Stimulated activated naive CD8-positive, alpha-beta T cell treated with anti-CD3 and anti-CD28 coated beads, Interleukin-15, Interleukin-2, amounts not matched to agents 100 ng/mL and 50 ng/mL, for 24 hours (primary cell): ENCODE data around the gene GNAT1.

Experiments
- H3K27ac Mint-ChIP-seq: one replicate; pipeline ENCODE4 v1.8.0; 2021; ENCODE audit warnings: mild to moderate bottlenecking, mixed read lengths
- H3K27me3 Mint-ChIP-seq: one replicate; pipeline ENCODE4 v1.8.0; 2021; ENCODE audit warnings: mixed read lengths
- H3K36me3 Mint-ChIP-seq: one replicate; pipeline ENCODE4 v1.8.0; 2021; ENCODE audit warnings: low read depth, mixed read lengths
- H3K4me1 Mint-ChIP-seq: one replicate; pipeline ENCODE4 v1.8.0; 2021; ENCODE audit warnings: low read depth, mixed read lengths
- H3K4me3 Mint-ChIP-seq: one replicate; pipeline ENCODE4 v1.8.0; 2021; ENCODE audit warnings: mild to moderate bottlenecking, mixed read lengths
- H3K9me3 Mint-ChIP-seq: one replicate; pipeline ENCODE4 v1.8.0; 2021; ENCODE audit warnings: mixed read lengths

Gene GNAT1

DNA sequence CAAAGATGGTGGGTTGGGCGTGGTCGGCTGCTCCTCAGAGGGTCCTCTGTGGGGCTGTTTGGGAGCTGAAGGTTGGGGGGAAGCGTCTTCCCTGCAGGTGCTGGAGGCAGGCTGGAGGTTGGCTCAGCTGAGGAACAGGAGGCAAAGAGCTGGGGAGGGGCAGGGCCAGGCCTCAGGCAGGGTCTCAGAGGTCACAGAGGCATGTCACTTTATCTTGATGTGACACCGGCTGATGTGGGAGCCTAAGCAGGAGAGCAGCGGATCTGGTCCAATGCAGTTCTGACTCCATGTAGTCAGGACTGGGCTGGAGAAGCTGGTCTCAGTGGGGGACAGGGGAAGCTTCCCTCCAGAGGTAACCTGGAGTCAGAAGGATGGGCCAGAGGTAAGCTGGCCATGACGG lies 7.7 kb upstream of the GNAT1 start:
- H3K27ac Mint-ChIP-seq = no peak overlapping the region
- no peak overlapping the region for H3K4me3 Mint-ChIP-seq
- H3K4me1 Mint-ChIP-seq = no peaks in the 10 kb centered on the region
- H3K27me3 Mint-ChIP-seq = no peaks in the 10 kb centered on the region
- no peaks in the 10 kb centered on the region for H3K36me3 Mint-ChIP-seq
- no peaks in the 10 kb centered on the region for H3K9me3 Mint-ChIP-seq

- Mint-ChIP-seq H3K27me3 (no peaks in the 10 kb centered on the region), H3K4me3 (no peak overlapping the region), H3K4me1 (no peaks in the 10 kb centered on the region), H3K36me3 (no peaks in the 10 kb centered on the region), H3K9me3 (no peaks in the 10 kb centered on the region), H3K27ac (no peak overlapping the region)
Measured at GRCh38 chr3:50184242-50184978, 7.0 kb upstream of the GNAT1 start.

GRCh38 chr3:50185230-50185629 lies 6.2 kb upstream of the GNAT1 start:
- no peaks in the 10 kb centered on the region for H3K27me3 Mint-ChIP-seq
- H3K4me3 Mint-ChIP-seq = no peak overlapping the region
- no peaks in the 10 kb centered on the region for H3K4me1 Mint-ChIP-seq
- no peaks in the 10 kb centered on the region for H3K9me3 Mint-ChIP-seq
- H3K36me3 Mint-ChIP-seq = no peaks in the 10 kb centered on the region
- no peak overlapping the region for H3K27ac Mint-ChIP-seq

- no peaks in the 10 kb centered on the region for H3K9me3 Mint-ChIP-seq
- H3K27me3 Mint-ChIP-seq = no peaks in the 10 kb centered on the region
- no peaks in the 10 kb centered on the region for H3K4me1 Mint-ChIP-seq
- no peak overlapping the region for H3K4me3 Mint-ChIP-seq
- H3K36me3 Mint-ChIP-seq = no peaks in the 10 kb centered on the region
- no peak overlapping the region for H3K27ac Mint-ChIP-seq
Measured at GRCh38 chr3:50186096-50186495, 5.3 kb upstream of the GNAT1 start.

- H3K4me1 Mint-ChIP-seq = peaks cover 2% of the 10 kb centered on the region
- no peak overlapping the region for H3K27ac Mint-ChIP-seq
- H3K4me3 Mint-ChIP-seq = no peak overlapping the region
- H3K27me3 Mint-ChIP-seq = peaks cover 2% of the 10 kb centered on the region
- H3K9me3 Mint-ChIP-seq = no peaks in the 10 kb centered on the region
- no peaks in the 10 kb centered on the region for H3K36me3 Mint-ChIP-seq
Measured at GRCh38 chr3:50187750-50188149, 3.7 kb upstream of the GNAT1 start.

DNA sequence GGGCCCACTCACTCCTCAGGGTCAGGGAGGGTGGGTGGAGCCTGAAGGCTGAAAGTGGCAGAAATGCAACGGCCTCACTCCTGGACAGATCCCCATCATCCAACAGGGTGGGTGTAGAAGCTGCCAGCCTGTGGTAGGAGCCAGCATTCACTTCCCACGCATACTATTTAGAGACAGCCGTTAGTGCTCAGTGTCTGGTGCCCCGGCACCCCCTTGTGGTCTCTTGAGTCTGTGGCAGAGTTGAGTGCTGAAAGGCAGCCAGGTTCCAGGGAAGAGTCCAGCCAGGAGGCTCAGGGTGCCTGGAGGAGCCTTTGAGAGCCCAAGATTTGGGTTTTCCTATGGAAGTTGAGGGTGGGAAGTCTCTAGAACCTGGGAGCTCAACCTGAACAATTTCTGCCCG lies 2.1 kb upstream of the GNAT1 start:
- peaks cover 7% of the 10 kb centered on the region for H3K27me3 Mint-ChIP-seq
- peaks cover 4% of the 10 kb centered on the region for H3K4me1 Mint-ChIP-seq
- no peak overlapping the region for H3K27ac Mint-ChIP-seq
- H3K4me3 Mint-ChIP-seq = no peak overlapping the region
- no peaks in the 10 kb centered on the region for H3K36me3 Mint-ChIP-seq
- H3K9me3 Mint-ChIP-seq = no peaks in the 10 kb centered on the region

- H3K27ac Mint-ChIP-seq = no peak overlapping the region
- peaks cover 10% of the 10 kb centered on the region for H3K27me3 Mint-ChIP-seq
- no peaks in the 10 kb centered on the region for H3K36me3 Mint-ChIP-seq
- H3K9me3 Mint-ChIP-seq = no peaks in the 10 kb centered on the region
- peaks cover 9% of the 10 kb centered on the region for H3K4me1 Mint-ChIP-seq
- no peak overlapping the region for H3K4me3 Mint-ChIP-seq
Measured at GRCh38 chr3:50189989-50190388, 1.4 kb upstream of the GNAT1 start.

DNA sequence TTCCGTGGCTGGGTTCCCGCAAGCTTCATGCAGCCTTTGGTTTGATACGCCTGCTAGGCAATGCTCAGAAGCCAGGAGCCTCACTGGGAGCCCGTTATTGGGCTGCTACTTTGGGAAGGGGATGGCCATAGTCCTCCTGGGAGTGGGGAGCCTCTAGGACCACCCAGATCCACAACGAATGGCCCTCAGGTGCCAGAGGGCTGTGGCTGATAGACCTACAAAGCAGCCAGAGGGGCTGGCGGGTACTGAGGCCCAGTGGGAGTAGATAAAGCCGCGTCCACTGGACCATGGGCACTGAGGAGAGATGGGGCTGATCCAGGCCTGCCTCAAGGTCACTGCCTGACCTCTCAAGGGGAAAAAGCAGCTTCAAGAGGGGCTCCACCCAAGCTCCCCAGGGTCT lies 714 bp downstream of the GNAT1 start:
- Mint-ChIP-seq H3K9me3 (no peaks in the 10 kb centered on the region), H3K4me1 (peaks cover 9% of the 10 kb centered on the region), H3K27ac (no peak overlapping the region), H3K27me3 (peaks cover 16% of the 10 kb centered on the region), H3K4me3 (no peak overlapping the region), H3K36me3 (no peaks in the 10 kb centered on the region)

DNA sequence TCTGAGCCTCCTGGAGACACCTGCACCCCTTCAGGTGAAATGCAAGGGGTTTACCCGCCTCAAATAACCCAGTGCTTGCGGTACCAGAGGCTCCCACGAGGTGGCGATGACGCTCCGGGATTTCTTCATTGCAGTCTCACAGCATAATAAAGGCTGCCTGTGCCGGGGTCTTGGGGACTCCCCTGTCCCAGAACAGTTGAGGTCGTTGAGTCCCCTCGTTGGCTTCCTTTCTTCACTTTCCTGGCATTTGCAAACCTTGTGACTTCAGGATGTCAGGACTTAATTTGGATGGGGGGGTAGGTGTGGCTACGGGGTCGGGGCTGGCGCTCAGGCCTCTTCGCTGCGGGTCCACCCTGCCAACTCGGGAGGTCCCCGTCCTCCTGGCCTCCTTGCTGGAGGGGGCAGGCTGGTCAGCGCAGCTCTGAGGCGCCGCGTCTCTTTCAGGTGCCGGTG lies 1.3 kb downstream of the GNAT1 start:
- no peak overlapping the region for H3K4me3 Mint-ChIP-seq
- H3K27ac Mint-ChIP-seq = no peak overlapping the region
- no peaks in the 10 kb centered on the region for H3K36me3 Mint-ChIP-seq
- H3K27me3 Mint-ChIP-seq = peaks cover 22% of the 10 kb centered on the region
- peaks cover 9% of the 10 kb centered on the region for H3K4me1 Mint-ChIP-seq
- H3K9me3 Mint-ChIP-seq = no peaks in the 10 kb centered on the region

GRCh38 chr3:50193286-50193685 lies 1.9 kb downstream of the GNAT1 start:
- H3K4me1 Mint-ChIP-seq = peaks cover 9% of the 10 kb centered on the region
- no peaks in the 10 kb centered on the region for H3K9me3 Mint-ChIP-seq
- H3K27me3 Mint-ChIP-seq = peaks cover 22% of the 10 kb centered on the region
- no peak overlapping the region for H3K27ac Mint-ChIP-seq
- H3K36me3 Mint-ChIP-seq = no peaks in the 10 kb centered on the region
- H3K4me3 Mint-ChIP-seq = no peak overlapping the region

DNA sequence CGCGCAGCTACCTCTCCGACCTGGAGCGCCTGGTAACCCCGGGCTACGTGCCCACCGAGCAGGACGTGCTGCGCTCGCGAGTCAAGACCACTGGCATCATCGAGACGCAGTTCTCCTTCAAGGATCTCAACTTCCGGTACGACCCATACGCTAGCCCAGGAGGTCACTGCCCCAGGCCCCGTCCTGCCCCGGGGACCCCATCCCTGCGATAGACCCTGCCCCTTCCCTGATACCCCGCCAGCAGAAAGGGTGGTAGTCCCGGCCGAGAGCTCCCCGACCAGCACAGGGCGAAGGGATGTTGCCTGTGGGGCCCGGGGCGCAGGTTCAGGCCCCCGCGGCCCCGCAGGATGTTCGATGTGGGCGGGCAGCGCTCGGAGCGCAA lies 2.3 kb downstream of the GNAT1 start:
- H3K27me3 Mint-ChIP-seq = peaks cover 22% of the 10 kb centered on the region
- H3K4me3 Mint-ChIP-seq = no peak overlapping the region

DNA sequence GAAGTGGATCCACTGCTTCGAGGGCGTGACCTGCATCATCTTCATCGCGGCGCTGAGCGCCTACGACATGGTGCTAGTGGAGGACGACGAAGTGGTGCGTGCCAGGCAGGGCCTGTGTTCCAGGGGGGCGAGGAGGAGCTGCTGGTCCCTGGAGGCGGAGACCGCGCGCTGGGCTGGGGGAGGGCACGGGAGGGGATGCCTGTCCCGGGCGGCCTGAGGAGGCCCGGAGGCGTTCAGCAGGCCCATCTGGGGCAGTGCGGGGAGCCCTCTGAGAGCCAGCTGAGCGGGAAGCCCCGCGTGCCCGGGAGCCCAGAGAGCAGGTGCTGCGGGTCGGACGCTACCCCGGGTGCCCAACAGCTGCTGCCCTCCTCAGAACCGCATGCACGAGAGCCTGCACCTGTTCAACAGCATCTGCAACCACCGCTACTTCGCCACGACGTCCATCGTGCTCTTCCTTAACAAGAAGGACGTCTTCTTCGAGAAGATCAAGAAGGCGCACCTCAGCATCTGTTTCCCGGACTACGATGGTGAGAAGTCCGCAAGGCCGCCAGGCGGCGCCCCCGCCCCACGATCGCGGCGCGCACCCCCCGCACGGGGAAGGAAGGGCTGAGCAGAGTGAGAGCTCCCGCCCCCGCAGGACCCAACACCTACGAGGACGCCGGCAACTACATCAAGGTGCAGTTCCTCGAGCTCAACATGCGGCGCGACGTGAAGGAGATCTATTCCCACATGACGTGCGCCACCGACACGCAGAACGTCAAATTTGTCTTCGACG lies 2.9 kb downstream of the GNAT1 start:
- Mint-ChIP-seq H3K4me3 (no peak overlapping the region), H3K27ac (no peak overlapping the region), H3K27me3 (peaks cover 25% of the 10 kb centered on the region)

More for the DNA sequence above, 2.3 kb downstream of the GNAT1 start:
- Mint-ChIP-seq H3K4me1 (peaks cover 9% of the 10 kb centered on the region), H3K9me3 (no peaks in the 10 kb centered on the region), H3K36me3 (no peaks in the 10 kb centered on the region), H3K27ac (no peak overlapping the region)

DNA sequence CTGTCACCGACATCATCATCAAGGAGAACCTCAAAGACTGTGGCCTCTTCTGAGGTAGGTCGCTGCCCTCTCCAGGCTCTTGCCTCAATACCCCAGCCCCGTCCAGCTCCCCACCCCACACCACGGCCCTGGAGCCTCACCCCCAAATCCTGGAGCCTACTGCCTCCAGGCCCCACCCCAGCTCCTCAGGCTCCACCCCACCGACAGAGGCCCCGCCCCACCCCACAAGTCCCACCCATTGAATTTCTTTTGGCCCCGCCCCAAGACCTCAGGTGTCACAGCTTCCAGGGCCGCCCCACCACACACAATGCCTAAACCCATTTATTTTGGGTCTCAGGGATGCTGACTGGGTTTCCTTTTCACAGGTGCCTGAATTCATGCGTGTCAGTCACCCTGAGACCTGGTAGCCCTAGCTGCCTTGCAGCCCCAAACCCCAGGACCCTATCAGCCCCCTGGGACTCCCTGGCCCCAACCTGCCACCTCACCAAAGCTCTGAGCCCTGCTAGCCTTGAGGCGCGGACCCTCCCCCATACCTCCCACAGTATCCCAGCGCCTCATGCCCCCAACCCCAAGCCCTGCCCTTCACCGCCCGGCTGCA lies 3.6 kb downstream of the GNAT1 start:
- no peaks in the 10 kb centered on the region for H3K36me3 Mint-ChIP-seq
- H3K4me1 Mint-ChIP-seq = peaks cover 9% of the 10 kb centered on the region
- no peak overlapping the region for H3K27ac Mint-ChIP-seq
- H3K9me3 Mint-ChIP-seq = no peaks in the 10 kb centered on the region
- peaks cover 26% of the 10 kb centered on the region for H3K27me3 Mint-ChIP-seq
- no peak overlapping the region for H3K4me3 Mint-ChIP-seq

More for the DNA sequence above, 2.9 kb downstream of the GNAT1 start:
- Mint-ChIP-seq H3K36me3 (no peaks in the 10 kb centered on the region), H3K4me1 (peaks cover 9% of the 10 kb centered on the region), H3K9me3 (no peaks in the 10 kb centered on the region)

GRCh38 chr3:50195501-50196252 lies 4.3 kb downstream of the GNAT1 start:
- Mint-ChIP-seq H3K36me3 (no peaks in the 10 kb centered on the region), H3K4me1 (peaks cover 9% of the 10 kb centered on the region), H3K9me3 (no peaks in the 10 kb centered on the region), H3K4me3 (no peak overlapping the region), H3K27ac (no peak overlapping the region), H3K27me3 (peaks cover 26% of the 10 kb centered on the region)
